ENCODE data around the gene CIDEC.
"Not testable (repeated sequence)": the region's sequence is repeated elsewhere in the genome, so short reads cannot be mapped to it uniquely, and the experiment has no call there.

Gene CIDEC

GRCh38 chr3:9867106-9867505 lies 12.9 kb downstream of the CIDEC start:
- no peak overlapping the region for H3K4me2 ChIP-seq (ENCODE audit: low read depth, low read length, poor library complexity, severe bottlenecking)
- no peaks in the 10 kb centered on the region for H3K79me2 ChIP-seq (ENCODE audit: insufficient read depth, low read length)
- H3K9me2 ChIP-seq (replicated peaks; ENCODE audit: low read depth, low read length) = no peaks in the 10 kb centered on the region
- H3K9me3 ChIP-seq (ENCODE audit: insufficient read depth, low read depth, low read length) = no peaks in the 10 kb centered on the region
- H3F3A ChIP-seq (ENCODE audit: low read depth) = no peaks in the 10 kb centered on the region
- no peaks in the 10 kb centered on the region for H3K36me3 ChIP-seq (ENCODE audit: insufficient read depth, low read length)
- no peaks in the 10 kb centered on the region for H3K27me3 ChIP-seq (ENCODE audit: insufficient read depth, low read length, poor library complexity, severe bottlenecking)
- no peak overlapping the region for H2AFZ ChIP-seq (ENCODE audit: low read length)
- no peak overlapping the region for H3K4me3 ChIP-seq (ENCODE audit: low read length, poor library complexity, severe bottlenecking)
- no peaks in the 10 kb centered on the region for H4K20me1 ChIP-seq (ENCODE audit: insufficient read depth, low read length, poor library complexity, severe bottlenecking)
- H3K9ac ChIP-seq (ENCODE audit: low read depth, low read length, poor library complexity, severe bottlenecking) = no peak overlapping the region
- TF ChIP-seq, protein P1, sequence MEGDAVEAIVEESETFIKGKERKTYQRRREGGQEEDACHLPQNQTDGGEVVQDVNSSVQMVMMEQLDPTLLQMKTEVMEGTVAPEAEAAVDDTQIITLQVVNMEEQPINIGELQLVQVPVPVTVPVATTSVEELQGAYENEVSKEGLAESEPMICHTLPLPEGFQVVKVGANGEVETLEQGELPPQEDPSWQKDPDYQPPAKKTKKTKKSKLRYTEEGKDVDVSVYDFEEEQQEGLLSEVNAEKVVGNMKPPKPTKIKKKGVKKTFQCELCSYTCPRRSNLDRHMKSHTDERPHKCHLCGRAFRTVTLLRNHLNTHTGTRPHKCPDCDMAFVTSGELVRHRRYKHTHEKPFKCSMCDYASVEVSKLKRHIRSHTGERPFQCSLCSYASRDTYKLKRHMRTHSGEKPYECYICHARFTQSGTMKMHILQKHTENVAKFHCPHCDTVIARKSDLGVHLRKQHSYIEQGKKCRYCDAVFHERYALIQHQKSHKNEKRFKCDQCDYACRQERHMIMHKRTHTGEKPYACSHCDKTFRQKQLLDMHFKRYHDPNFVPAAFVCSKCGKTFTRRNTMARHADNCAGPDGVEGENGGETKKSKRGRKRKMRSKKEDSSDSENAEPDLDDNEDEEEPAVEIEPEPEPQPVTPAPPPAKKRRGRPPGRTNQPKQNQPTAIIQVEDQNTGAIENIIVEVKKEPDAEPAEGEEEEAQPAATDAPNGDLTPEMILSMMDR (conservative IDR thresholded peaks at IDR 0.05; ENCODE audit: low read length) = no peak
- no peak for TF ChIP-seq EZH2phosphoT487 (IDR thresholded peaks at IDR 0.05; ENCODE audit: borderline replicate concordance)
- H3K4me1 ChIP-seq (ENCODE audit: insufficient read depth, low read length, poor library complexity, severe bottlenecking) = no peaks in the 10 kb centered on the region

DNA sequence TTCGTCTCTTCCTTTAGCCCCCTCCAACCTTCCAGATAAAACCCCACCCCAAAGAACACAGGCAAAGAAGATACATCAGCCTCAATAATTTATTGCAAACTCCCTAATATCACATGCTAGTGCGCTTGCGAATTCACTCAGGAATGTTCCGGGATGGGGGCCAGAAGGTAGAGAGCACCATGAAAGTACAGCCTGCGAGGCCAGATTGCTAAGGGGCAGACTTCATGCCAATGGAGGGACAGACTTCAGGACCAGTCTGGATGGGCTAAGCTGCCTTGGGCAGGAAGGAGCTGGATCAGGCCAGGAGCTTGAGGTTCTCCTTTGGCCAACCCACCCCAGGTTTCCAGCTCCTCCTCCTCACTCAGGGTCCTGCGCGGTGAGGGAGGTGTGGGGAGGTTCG lies 13.4 kb downstream of the CIDEC start:
- no peak for TF ChIP-seq EZH2phosphoT487 (IDR thresholded peaks at IDR 0.05; ENCODE audit: borderline replicate concordance)
- TF ChIP-seq, protein P1 (conservative IDR thresholded peaks at IDR 0.05; ENCODE audit: low read length) = no peak
- Histone ChIP-seq H3K4me2 (ENCODE audit: low read depth, low read length, poor library complexity, severe bottlenecking) (no peak overlapping the region), H2AFZ (ENCODE audit: low read length) (no peak overlapping the region), H3K4me1 (ENCODE audit: insufficient read depth, low read length, poor library complexity, severe bottlenecking) (peaks cover 4% of the 10 kb centered on the region), H3K27me3 (ENCODE audit: insufficient read depth, low read length, poor library complexity, severe bottlenecking) (no peaks in the 10 kb centered on the region), H3F3A (ENCODE audit: low read depth) (no peaks in the 10 kb centered on the region), H3K9me2 (replicated peaks; ENCODE audit: low read depth, low read length) (no peaks in the 10 kb centered on the region), H3K9ac (ENCODE audit: low read depth, low read length, poor library complexity, severe bottlenecking) (no peak overlapping the region), H4K20me1 (ENCODE audit: insufficient read depth, low read length, poor library complexity, severe bottlenecking) (no peaks in the 10 kb centered on the region), H3K79me2 (ENCODE audit: insufficient read depth, low read length) (no peaks in the 10 kb centered on the region), H3K9me3 (ENCODE audit: insufficient read depth, low read depth, low read length) (no peaks in the 10 kb centered on the region), H3K36me3 (ENCODE audit: insufficient read depth, low read length) (no peaks in the 10 kb centered on the region), H3K4me3 (ENCODE audit: low read length, poor library complexity, severe bottlenecking) (no peak overlapping the region)

DNA sequence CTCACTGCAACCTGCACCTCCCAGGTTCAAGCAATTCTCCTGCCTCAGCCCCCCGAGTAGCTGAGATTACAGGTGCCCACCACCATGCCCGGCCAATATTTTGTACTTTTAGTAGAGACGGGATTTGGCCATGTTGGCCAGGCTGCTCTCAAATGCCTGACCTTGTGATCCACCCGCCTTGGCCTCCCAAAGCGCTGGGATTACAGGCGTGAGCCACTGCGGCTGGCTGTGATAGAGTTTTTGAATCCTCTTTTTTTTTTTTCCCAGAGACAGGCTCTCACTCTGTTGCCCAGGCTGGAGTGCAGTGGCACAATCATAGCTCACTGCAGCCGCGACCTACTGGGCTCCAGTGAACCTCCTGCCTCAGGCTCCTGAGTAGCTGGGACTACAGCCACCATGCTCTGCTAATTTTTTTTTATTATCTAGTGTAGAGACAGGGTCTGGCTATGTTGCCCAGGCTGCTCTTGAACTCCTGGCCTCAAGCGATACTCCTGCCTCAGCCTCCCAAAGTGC lies 14.9 kb downstream of the CIDEC start:
- H3F3A ChIP-seq (ENCODE audit: low read depth); H3K4me2 ChIP-seq (ENCODE audit: low read depth, low read length, poor library complexity, severe bottlenecking); H3K9ac ChIP-seq (ENCODE audit: low read depth, low read length, poor library complexity, severe bottlenecking); H3K36me3 ChIP-seq (ENCODE audit: insufficient read depth, low read length); H3K9me2 ChIP-seq (replicated peaks; ENCODE audit: low read depth, low read length); H3K9me3 ChIP-seq (ENCODE audit: insufficient read depth, low read depth, low read length); H4K20me1 ChIP-seq (ENCODE audit: insufficient read depth, low read length, poor library complexity, severe bottlenecking); H3K4me1 ChIP-seq (ENCODE audit: insufficient read depth, low read length, poor library complexity, severe bottlenecking); H3K27me3 ChIP-seq (ENCODE audit: insufficient read depth, low read length, poor library complexity, severe bottlenecking); H3K79me2 ChIP-seq (ENCODE audit: insufficient read depth, low read length); H3K4me3 ChIP-seq (ENCODE audit: low read length, poor library complexity, severe bottlenecking); H2AFZ ChIP-seq (ENCODE audit: low read length): not testable (repeated sequence)

DNA sequence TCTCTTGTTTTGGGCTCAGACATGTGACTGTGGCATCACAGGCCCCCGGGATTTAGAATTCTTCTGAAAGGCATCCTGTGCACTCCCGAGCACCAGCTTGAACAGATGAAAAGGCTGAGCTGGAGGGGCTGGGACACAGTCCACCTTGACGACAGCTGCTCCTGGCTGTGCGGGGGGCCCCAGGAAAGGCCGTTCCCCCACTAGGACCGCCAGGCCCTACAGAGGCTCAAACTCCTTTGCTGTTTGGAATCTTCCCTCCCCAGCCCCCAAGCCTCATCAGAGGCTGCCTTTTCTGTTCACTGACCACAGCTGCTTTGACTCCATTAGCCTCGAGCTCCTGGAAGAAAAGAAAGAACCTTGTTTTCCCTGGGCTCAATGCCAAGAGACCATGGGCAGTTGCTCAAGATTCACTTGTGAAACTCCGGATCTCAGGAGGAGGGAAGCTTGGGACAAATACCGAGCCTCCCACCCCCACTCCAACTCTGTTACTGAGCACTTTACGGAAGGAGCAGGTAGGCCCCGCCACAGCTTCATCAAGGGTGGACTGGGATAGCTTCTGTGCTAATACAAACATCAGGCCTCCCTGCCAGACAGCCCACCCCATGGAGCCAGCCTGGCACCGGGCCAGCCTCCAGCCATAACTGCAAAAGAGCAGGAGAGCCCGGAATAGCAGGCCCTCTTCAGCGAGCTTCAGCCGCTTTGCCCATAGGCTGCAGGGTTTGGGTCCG lies 15.7 kb downstream of the CIDEC start:
- H3K79me2 ChIP-seq (ENCODE audit: insufficient read depth, low read length) = no peaks in the 10 kb centered on the region
- H3K36me3 ChIP-seq (ENCODE audit: insufficient read depth, low read length) = no peaks in the 10 kb centered on the region
- TF ChIP-seq, protein P1 (conservative IDR thresholded peaks at IDR 0.05; ENCODE audit: low read length) = no peak
- TF ChIP-seq EZH2phosphoT487 (IDR thresholded peaks at IDR 0.05; ENCODE audit: borderline replicate concordance) = no peak
- no peaks in the 10 kb centered on the region for H3K9me2 ChIP-seq (replicated peaks; ENCODE audit: low read depth, low read length)
- H4K20me1 ChIP-seq (ENCODE audit: insufficient read depth, low read length, poor library complexity, severe bottlenecking) = no peaks in the 10 kb centered on the region
- no peaks in the 10 kb centered on the region for H3F3A ChIP-seq (ENCODE audit: low read depth)
- no peaks in the 10 kb centered on the region for H3K27me3 ChIP-seq (ENCODE audit: insufficient read depth, low read length, poor library complexity, severe bottlenecking)
- no peak overlapping the region for H3K4me2 ChIP-seq (ENCODE audit: low read depth, low read length, poor library complexity, severe bottlenecking)
- H2AFZ ChIP-seq (ENCODE audit: low read length) = no peak overlapping the region
- peaks cover 8% of the 10 kb centered on the region for H3K4me1 ChIP-seq (ENCODE audit: insufficient read depth, low read length, poor library complexity, severe bottlenecking)
- no peak overlapping the region for H3K4me3 ChIP-seq (ENCODE audit: low read length, poor library complexity, severe bottlenecking)
- no peak overlapping the region for H3K9ac ChIP-seq (ENCODE audit: low read depth, low read length, poor library complexity, severe bottlenecking)
- no peaks in the 10 kb centered on the region for H3K9me3 ChIP-seq (ENCODE audit: insufficient read depth, low read depth, low read length)

Measured in Loucy (cell line).